Activated effector memory CD4-positive, alpha-beta T cell treated with Interleukin-2 at 50 U/mL for 16 hours (primary cell): ENCODE results near the gene GP1BB.
"Not testable (repeated sequence)": the region's sequence is repeated elsewhere in the genome, so short reads cannot be mapped to it uniquely, and the experiment has no call there.

Source experiments
- DNase-seq: peaks from one replicate; pipeline ENCODE4 v3.0.0-alpha.2; 2020

GP1BB gene

DNA sequence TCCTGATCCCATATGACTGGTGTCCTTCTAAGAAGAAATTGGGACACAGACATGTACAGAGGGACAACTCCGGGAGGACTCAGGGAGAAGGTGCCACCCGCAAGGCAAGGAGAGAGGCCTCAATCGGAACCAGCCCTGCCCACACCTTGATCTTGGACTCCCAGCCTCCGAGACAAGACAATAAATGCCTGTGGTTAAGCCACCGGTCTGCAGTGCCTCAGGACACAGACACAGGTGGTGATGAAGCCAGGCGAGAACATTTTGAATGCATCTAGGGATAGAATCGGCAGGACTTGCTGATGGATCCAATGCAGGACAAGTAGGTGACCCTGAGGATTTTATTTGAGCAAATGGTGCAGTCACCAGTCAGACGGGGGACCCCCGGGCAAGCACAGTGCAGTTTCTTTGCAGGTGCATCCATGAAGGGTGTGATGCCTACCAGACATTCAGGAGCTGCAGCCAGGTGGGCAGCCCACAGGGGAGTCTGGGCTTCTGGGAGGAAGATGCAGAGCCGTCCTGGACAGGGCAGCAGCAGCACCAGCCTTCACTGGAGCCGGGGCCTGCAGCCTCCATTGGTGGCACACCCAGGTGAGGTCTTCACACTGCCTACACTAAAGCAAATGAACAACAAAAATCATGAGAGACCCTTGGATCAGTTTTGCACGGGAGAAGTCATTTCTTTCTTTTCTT, 29.2 kb upstream of the GP1BB start:
- no peak for DNase-seq

DNA sequence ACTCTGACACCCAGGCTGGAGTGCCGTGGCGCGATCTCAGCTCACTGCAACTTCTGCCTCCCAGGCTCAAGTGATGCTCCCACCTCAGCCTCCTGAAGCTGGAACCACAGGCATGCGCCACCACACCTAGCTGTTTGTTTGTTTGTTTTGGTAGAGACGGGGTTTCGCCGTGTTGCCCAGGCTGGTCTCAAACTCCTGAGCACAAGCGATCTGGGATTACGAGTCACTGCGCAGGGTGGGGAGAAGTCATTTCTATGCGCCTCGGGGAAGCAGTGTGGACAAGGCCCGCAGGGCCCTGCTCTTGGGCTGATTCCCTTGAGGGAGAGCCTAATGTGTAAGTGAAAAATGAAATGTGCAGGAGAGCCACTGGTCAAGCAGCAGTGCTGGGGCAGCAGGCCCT, 28.6 kb upstream of the GP1BB start:
- no peak for DNase-seq

GRCh38 chr22:19696504-19697276, 26.6 kb upstream of the GP1BB start:
- DNase-seq = no peak

DNA sequence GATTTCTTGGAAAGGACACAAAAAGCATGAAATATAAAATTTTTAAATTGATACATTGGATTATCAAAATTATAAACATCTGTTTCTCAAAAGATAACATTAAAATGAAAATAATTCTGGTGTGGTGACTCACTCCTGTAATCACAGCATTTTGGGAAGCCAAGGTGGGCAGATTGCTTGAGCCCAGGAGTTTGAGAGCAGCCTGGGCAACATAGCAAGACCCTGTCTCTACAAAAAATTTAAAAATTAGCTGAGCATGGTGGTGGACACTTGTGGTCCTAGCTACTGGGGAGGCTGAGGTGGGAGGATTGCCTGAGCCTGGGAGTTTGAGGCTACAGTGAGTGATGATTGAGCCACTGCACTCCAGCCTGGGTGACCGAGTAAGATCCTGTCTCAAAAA, 25.5 kb upstream of the GP1BB start:
- not testable (repeated sequence) for DNase-seq

GRCh38 chr22:19700790-19701419, 22.4 kb upstream of the GP1BB start:
- DNase-seq = no peak

DNA sequence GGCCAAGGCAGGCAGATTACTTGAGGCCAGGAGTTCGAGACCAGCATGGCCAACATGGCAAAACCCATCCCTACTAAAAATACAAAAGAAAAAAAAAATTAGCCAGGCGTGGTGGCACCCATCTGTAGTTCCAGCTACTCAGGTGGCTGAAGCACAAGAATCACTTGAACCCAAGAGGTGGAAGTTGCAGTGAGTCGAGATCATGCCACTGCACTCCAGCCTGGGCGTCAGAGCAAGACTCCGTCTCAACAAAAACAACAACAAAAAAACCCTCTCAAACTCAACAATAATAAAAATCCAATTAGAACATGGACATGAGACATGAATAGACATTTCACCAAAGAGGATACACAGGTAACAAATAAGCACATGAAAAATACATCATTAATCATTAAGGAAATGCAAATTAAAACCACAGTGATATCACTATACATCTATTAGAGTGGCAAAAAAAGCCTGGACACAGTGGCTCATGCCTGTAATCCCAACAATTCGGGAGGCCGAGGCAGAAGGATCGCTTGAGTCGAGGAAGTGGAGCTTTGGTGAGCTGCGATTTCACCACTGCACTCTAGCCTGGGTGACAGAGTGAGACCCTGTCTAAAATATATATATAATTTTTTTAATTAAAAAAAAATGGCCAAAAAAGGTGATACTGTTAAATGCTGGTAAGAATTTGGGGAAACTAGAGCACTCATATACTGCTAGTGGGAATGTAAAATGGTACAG, 21.8 kb upstream of the GP1BB start:
- DNase-seq = no peak

DNA sequence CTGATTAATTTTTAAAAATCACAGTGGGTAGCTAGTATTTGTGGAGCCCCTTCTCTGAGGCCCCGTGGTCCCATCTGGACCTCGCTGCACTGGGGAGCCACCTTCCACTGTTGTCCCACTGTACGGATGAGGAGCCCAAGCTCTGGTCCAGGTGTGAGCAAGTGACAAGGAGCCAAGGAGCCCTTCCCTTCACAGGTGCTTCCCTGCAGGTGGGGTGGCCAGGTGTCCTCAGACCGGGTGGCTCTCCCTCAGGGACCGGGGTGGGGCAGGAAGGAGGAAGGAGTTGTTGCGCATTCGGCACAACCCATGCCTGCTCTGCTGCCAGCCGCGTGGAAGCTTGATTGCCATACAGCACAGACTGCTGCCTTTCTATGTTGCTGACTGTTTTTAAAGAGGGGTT, 19.5 kb upstream of the GP1BB start:
- DNase-seq = no peak

DNA sequence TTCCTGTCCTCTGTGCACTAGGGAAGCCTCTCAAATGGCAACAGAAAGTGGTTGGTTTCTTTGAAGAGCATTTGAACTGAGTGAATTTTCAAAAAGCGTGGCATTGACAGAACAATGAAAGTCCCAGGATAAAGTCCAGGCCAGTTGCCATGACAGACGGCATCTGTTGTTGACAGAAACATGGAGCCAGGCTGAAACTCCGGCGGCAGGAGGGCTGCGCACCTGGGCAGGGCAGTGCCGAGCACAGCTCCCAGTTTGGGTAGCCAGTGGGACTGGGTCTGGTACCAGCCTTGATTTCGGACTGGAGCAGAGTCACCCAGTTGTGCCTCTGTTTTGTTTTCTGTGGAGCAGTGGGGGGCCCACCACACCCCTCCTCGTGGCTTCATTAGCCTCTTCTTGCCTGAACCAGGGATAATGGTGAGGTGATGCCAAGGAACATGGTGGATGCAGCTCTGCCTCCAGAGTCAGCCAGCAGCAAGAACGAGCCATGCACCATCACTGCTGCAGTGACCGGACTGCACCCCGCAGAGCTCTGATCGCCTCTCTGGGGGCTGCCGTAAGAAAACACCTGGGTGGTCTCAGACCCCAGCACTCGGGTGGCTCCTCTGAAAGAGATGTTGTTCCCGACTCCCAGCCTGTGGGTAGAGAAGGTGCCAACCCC, 18.9 kb upstream of the GP1BB start:
- no peak for DNase-seq

DNA sequence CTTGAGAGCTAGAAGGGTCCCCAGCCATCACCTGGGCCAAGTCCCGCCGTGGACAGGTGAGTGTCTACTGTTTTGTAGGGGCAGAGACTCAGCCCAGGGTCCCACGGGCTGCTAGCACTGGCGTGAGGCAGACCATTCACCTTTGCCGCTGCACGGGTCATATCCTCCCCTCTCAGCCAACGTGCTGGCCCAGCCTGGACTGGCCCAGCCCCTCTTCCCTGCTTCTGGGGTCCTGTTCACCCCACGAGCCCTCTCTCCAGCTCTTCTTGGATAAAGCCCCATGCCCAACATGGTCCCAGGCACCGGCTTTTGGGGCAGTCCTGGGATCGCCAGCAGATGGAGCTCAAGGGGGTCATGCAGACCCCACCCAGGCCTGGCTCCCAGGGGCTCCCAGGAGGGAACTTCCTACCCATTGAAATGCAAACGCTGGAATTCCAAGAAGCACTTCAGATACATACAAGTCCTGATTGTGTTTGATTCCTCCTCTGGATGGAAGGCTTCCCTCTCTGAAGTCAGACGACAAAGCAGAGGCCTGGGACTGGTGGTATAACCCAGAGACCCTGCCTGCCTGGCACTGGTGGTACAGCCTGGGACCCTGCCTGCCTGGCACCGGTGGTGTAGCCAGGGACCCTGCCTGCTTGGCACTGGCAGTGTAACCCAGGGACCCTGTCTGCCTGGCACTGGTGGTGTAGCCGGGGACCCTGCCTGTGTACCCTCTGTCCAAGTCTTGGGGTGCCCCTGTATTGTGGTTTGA, 18.0 kb upstream of the GP1BB start:
- DNase-seq = no peak

- DNase-seq = no peak
These were observed 16.6 kb upstream of the GP1BB start for GRCh38 chr22:19706661-19707151.

DNA sequence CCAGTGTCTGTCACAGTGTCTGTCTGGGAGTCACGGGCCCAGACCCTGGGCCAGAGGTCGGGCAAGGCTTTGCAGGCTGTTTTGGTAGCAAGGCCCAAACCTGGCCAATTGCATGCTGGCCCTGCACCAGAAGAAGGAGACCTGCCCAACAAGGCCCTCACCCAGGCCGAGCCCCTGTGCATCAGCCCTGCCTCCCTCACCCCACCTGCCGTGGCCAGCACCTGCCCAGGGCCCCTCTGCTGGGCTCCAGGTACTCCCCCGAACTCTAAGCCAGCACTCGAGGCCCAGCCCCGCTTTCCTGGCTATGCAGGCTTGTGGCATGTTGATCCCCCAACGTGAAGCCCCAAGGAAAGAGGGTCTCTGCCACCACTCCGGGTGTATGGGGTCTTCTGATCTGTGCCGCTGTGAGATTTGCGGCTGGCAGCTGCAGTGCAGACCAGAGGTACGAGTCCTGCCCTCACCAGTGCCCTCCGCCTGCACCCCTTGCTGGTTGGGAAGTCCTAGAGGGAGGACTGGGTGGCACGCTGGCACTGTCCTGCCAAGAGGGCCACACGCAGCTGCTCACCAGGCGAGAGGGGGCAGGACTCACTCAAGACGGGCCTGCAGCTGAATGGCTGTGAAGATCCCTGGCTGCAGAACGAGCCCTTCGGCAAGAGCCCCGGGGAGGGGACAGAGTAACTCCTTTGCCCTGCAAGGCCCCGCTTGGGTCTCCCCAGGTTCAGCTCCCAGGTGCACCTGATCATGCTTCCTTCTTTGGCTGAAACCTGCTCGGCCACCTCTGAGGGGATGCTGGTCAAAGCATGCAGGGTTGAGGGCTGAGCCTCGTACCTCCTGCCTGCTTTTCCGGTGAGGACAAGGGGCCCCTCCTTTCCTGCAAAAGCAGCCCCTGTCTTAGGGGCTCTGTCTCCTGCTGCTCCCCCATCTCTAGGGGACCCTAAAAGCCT, 15.7 kb upstream of the GP1BB start:
- DNase-seq = no peak

GRCh38 chr22:19708321-19709011, 14.9 kb upstream of the GP1BB start:
- no peak for DNase-seq

GRCh38 chr22:19709063-19709769, 14.1 kb upstream of the GP1BB start:
- no peak for DNase-seq

GRCh38 chr22:19710020-19710768, 13.1 kb upstream of the GP1BB start:
- DNase-seq = no peak

- no peak for DNase-seq
These were observed 12.6 kb upstream of the GP1BB start for GRCh38 chr22:19710769-19711106.

- DNase-seq = no peak
These were observed 10.1 kb upstream of the GP1BB start for GRCh38 chr22:19713245-19713644.

GRCh38 chr22:19713650-19714311, 9.6 kb upstream of the GP1BB start:
- no peak for DNase-seq
